ENCODE data around the gene ECE1. TPM values are rescaled to one million over a fixed set of nuclear protein-coding genes. Genes with fewer than 3 reads are reported as not detected.

Gene ECE1
- total RNA-seq, 1 donor from 2014 or later, result 209 TPM

DNA sequence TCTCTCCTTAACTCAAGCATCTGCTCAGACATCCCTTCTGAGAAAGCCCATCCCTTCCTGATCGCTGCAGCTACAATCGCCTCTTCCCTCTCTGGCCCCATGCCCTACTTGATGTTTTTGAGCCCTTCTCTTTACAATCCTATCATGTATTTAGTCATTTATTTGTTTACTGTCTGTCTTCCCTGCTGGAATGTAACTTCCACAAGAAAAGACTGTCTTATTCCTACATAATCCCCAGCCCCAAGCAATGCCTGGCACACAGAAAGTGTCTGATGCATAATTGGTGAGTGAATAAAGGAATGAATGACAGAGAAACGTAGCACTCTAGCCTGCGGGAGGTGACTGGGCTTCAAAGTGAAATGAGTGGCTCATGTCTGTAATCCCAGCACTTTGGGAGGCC is 25.4 kb downstream of the ECE1 start:
- CTCF ChIA-PET, result no interaction called here

DNA sequence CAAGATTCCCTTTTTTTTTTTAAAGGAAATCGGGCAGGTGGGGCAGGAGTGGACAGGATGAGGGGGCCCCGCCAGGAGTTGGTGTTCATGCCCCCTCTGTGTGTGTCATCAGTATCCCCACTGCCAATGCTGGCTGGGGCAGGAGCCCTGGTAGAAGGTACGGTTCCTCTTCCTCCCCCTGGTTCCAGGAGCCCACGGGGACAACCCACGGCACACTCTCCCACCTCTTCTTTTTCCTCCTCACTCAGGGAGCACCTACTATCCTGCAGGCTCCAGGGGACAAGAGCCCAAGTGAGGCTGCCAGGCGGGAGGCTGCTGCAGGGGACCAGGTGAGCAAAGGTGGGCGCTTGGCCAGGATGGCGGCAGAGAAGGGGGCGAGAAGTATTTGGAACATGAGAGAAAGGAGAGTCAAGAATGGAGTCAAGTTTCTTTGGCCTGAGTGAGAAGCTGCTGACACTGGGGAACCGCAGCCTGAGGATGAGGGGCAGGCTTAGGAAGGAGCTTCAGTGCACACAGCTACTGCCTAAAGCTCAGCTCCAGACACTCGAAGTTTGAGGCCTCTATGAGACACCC is 26.5 kb downstream of the ECE1 start:
- ATAC-seq (ENCODE audit: low read depth), result no peak
- POLR2A ChIA-PET, result no interaction called here

More for the DNA sequence above, 25.4 kb downstream of the ECE1 start:
- Mint-ChIP-seq H3K9me3 (no peaks in the 10 kb centered on the region), H3K27me3 (no peaks in the 10 kb centered on the region), H3K36me3 (ENCODE audit: low read depth) (peaks cover 89% of the 10 kb centered on the region), H3K4me1 (peaks cover 21% of the 10 kb centered on the region), H3K27ac (no peak overlapping the region), H3K4me3 (no peak overlapping the region)
- ATAC-seq (ENCODE audit: low read depth) (no peak), DNase-seq (no peak)
- TF ChIP-seq, protein P1, sequence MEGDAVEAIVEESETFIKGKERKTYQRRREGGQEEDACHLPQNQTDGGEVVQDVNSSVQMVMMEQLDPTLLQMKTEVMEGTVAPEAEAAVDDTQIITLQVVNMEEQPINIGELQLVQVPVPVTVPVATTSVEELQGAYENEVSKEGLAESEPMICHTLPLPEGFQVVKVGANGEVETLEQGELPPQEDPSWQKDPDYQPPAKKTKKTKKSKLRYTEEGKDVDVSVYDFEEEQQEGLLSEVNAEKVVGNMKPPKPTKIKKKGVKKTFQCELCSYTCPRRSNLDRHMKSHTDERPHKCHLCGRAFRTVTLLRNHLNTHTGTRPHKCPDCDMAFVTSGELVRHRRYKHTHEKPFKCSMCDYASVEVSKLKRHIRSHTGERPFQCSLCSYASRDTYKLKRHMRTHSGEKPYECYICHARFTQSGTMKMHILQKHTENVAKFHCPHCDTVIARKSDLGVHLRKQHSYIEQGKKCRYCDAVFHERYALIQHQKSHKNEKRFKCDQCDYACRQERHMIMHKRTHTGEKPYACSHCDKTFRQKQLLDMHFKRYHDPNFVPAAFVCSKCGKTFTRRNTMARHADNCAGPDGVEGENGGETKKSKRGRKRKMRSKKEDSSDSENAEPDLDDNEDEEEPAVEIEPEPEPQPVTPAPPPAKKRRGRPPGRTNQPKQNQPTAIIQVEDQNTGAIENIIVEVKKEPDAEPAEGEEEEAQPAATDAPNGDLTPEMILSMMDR (IDR thresholded peaks at IDR 0.05), result no peak
- intact Hi-C loops (cut with micrococcal nuclease), result no loop called here
- POLR2A ChIA-PET, result no interaction called here

DNA sequence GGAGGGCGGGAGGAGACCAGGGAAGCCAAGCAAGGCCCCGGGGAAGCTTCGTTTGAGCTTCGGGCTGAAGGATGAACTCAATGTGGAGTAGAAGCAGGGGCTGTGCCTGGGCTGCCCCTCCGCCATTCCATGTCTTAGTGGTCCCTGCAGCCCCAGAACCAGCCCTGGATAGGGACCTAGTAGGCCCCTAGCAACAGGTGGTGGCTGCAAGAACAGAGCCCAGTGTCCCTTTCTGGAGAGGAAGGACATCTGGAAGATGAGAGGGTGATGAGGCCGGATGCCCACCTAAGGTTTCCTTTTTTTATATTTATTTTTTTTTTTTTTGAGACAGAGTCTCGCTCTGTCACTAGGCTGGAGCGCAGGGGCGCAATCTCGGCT is 27.2 kb downstream of the ECE1 start:
- ATAC-seq (ENCODE audit: low read depth), result no peak
- H3K27ac Mint-ChIP-seq, result peak overlapping the region; percentile 24
- no peaks in the 10 kb centered on the region for H3K9me3 Mint-ChIP-seq
- no peak for DNase-seq
- POLR2A ChIA-PET, result no interaction called here
- peaks cover 21% of the 10 kb centered on the region for H3K4me1 Mint-ChIP-seq
- CTCF ChIA-PET, result no interaction called here
- no peak overlapping the region for H3K4me3 Mint-ChIP-seq
- TF ChIP-seq, protein P1 (IDR thresholded peaks at IDR 0.05), result no peak
- intact Hi-C loops (cut with micrococcal nuclease), result no loop called here
- H3K36me3 Mint-ChIP-seq (ENCODE audit: low read depth), result peaks cover 87% of the 10 kb centered on the region
- H3K27me3 Mint-ChIP-seq, result no peaks in the 10 kb centered on the region

More for the DNA sequence above, 26.5 kb downstream of the ECE1 start:
- no peaks in the 10 kb centered on the region for H3K27me3 Mint-ChIP-seq
- peaks cover 87% of the 10 kb centered on the region for H3K36me3 Mint-ChIP-seq (ENCODE audit: low read depth)
- peaks cover 21% of the 10 kb centered on the region for H3K4me1 Mint-ChIP-seq
- no peak overlapping the region for H3K27ac Mint-ChIP-seq
- no peak for DNase-seq
- H3K9me3 Mint-ChIP-seq, result no peaks in the 10 kb centered on the region
- CTCF ChIA-PET, result no interaction called here
- intact Hi-C loops (cut with micrococcal nuclease), result no loop called here
- TF ChIP-seq, protein P1 (IDR thresholded peaks at IDR 0.05), result no peak
- H3K4me3 Mint-ChIP-seq, result no peak overlapping the region

DNA sequence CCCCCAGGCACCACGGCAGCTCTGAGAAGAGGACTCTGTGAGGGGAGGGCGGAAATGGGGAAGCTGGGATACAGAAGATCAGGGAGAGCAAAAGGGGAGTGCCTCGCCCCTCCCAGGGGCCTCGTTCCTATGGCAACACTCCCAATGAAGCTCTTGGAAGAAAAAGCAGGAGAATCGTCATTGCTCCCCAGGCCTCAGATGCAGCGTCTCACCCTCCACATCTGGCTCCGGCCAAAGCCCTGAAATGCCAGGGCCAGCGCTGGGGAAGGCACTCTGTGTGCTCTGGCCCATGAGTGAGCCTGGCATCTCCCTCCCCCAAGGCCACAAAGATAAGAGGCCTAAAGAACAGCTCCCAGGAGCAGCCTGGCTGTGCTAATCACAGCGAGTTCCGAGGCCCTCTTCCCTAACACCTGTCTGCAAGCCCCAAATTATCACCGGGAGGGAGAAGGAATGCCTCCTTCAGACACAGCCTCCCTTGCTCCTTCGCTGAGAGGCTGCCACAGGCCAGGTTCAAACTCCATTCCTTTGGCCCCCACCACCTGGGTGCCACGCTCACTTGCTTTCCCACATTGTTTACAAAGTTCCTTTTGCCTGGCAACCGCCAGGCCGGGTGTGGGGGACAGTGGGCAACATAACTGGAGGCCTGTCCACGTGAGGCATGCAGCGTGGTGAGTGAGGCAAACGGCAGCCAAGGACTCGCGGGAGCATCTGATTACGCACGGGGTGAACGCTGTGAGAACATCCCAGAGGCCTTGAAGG is 27.8 kb downstream of the ECE1 start:
- Mint-ChIP-seq H3K27me3 (no peaks in the 10 kb centered on the region), H3K9me3 (no peaks in the 10 kb centered on the region), H3K36me3 (ENCODE audit: low read depth) (peaks cover 85% of the 10 kb centered on the region), H3K4me1 (peaks cover 21% of the 10 kb centered on the region), H3K4me3 (no peak overlapping the region), H3K27ac (peak overlapping the region; percentile 76)
- ChIA-PET POLR2A (interaction anchor here (1.2 to 1.3 kb wide), 2 partner anchors 8 to 32 kb away, joined by 3 to 6 read pairs; no protein-coding TSS in a partner anchor), CTCF (interaction anchor here (1.3 to 2.2 kb wide), 3 partner anchors 8 to 106 kb away, joined by 3 to 15 read pairs (median 13); no protein-coding TSS in a partner anchor)
- intact Hi-C loops (cut with micrococcal nuclease), result no loop called here
- TF ChIP-seq, protein P1 (IDR thresholded peaks at IDR 0.05), result no peak
- DNase-seq (no peak), ATAC-seq (ENCODE audit: low read depth) (no peak)

DNA sequence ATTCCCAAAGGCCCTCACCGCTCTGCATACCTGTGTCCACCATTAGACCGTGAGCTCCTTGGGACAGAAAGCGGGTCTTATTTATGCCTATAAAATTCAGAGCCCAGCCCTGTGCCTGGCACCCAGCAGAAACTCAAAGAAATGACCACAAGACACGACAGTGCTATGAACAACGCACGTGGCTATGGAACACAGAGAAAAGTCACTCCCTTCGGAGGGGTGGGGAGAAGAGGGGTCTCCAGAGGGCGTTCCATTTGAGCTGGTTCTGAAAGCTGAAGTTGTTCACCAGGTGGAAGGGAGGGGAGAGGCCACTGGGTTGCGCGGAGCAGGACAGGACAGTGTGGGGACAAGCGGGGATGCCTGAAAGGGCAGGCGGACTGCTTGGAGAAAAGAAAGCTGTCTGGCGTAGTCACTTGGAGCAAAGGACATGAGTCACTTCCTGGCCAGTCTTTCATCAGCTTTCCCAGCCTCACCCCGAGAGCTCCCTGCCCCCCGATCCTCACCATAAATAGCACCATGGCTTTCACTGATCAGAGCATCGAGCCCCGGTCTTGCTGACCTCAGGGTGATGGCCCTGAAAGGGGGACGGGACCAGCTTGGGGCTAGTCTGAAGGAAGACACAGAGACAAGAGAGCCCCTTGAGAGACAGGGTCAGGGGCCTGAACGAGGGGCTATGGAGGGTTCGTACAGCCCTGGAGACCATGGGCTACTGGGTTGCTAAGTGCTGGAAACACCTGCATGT is 28.5 kb downstream of the ECE1 start:
- TF ChIP-seq, protein P1 (IDR thresholded peaks at IDR 0.05), result no peak
- Mint-ChIP-seq H3K4me1 (peaks cover 21% of the 10 kb centered on the region), H3K27me3 (no peaks in the 10 kb centered on the region), H3K9me3 (no peaks in the 10 kb centered on the region), H3K4me3 (no peak overlapping the region), H3K27ac (peak overlapping the region; percentile 76), H3K36me3 (ENCODE audit: low read depth) (peaks cover 85% of the 10 kb centered on the region)
- CTCF ChIA-PET, result interaction anchor here (1.3 to 2.2 kb wide), 3 partner anchors 9 to 107 kb away, joined by 3 to 15 read pairs (median 13); no protein-coding TSS in a partner anchor
- POLR2A ChIA-PET, result interaction anchor here (1.2 to 1.3 kb wide), 2 partner anchors 9 to 33 kb away, joined by 3 to 6 read pairs; no protein-coding TSS in a partner anchor
- DNase-seq (no peak), ATAC-seq (ENCODE audit: low read depth) (peak; percentile 58)
- intact Hi-C loops (cut with micrococcal nuclease), result no loop called here
